ENCODE measurements around the gene CLTB.
"Not testable (repeated sequence)": the region's sequence is repeated elsewhere in the genome, so short reads cannot be mapped to it uniquely, and the experiment has no call there.

CLTB gene

GRCh38 chr5:176415952-176416924, at the start of gene CLTB:
Gene CLTB (minus strand): TSS chr5:176416539. CDS start chr5:176416363, 176 bp downstream.
- peak; percentile 62 for DNase-seq (ENCODE audit: low read depth)

DNA sequence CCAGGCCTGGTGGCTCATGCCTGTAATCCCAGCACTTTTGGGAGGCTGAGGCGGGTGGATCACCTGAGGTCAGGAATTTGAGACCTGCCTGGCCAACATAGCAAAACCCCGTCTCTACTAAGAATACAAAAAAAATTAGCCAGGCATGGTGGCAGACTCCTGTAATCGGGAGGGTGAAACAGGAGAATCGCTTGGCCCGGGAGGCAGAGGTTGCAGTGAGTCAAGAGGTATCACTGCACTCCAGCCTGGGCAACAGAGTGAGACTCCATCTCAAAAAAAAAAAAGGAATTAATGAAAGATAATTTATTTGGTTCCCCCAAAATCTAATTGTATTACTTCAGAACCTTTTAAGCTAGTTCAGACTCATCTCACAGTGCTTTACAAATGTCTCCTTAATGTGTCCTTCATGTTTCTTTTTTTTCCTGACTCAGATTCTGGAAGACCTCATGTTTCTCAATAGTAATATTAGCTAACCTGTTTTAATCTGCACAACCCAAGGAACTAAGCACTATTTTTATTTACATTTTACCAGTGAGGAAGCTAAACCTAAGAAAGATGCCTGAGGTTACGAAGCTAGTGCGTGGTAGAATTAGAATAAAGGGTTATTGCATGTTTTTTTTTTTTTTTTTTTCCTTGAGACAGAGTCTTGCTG, 46.9 kb upstream of the CLTB start:
- DNase-seq (ENCODE audit: low read depth), result no peak

DNA sequence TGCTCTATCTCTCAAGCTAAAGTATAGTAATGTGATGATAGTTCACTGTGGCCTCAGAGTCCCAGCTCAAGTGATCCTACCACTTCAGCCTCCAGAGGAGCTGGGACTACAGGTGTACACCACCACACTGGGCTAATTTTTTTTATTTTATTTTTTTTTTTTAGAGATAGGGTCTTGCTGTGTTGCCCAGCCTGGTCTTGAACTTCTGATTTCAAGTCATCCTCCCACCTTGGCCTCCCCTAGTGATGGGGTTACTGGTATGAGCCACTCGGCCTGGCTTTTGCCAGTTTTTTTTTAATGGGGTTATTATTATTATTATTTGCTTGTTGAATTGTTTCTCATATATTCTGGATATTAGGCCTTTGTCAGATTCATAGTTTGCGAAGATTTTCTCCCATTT, 45.0 kb upstream of the CLTB start:
- DNase-seq (ENCODE audit: low read depth), result no peak

GRCh38 chr5:176458904-176459561, 42.7 kb upstream of the CLTB start:
- no peak for DNase-seq (ENCODE audit: low read depth)

DNA sequence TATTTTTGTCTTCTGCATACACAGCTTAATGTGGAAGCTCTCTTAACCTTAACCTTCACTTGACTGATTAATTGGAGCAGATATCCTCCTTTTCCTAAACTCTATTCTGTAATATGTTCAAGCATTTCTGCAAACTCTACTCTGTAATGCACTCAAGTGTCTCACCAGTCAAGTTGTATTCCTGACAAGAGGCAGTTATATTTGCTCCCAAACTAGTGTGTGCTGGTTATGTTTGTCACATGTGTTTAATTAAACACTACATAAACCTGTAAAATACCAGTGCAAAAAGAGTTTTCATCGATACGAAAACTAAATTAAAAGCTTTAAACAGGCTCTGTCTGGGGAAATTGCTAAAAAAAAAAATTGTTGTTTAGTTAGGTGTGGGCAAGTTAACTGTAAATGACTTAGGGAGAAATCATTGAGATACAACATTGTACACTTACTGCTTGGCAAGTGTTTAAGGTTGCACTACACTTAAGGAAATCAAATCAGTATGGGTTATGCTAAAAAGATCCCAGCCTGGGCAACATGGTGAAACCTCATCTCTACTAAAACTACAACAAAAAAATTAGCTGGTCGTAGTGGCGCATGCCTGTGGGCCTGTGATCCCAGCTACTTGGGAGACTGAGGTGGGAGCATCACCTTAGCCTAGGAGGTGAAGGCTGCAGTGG, 38.5 kb upstream of the CLTB start:
- DNase-seq (ENCODE audit: low read depth), result no peak

GRCh38 chr5:176450077-176450476, 33.7 kb upstream of the CLTB start:
- no peak for DNase-seq (ENCODE audit: low read depth)

- peak; percentile 100 for DNase-seq (ENCODE audit: low read depth)
Observed at GRCh38 chr5:176447978-176448608, 31.8 kb upstream of the CLTB start, which contains the start of gene FAF2. Gene FAF2 (plus strand): TSS chr5:176448385. CDS start chr5:176448408, 23 bp downstream.

DNA sequence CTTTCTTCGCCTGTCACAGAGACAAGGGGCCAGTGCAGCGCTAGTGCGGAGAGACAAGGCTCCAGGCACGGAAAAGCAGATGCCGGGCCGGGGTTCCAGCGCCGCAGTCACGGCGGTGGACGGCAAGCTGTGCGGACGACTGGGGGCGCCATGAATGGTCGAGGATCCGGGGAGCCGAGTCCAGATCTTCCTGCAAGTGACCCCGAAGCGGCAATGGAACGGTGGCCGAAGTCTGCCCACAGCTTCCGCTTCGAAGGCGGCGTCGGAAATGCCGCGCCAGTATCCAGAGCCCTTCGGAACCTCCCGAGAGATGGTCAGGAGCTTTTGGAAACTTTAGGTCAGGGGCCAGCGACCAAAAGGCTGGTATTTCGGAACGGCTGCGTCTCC, 31.2 kb upstream of the CLTB start:
- DNase-seq (ENCODE audit: low read depth), result no peak

- DNase-seq (ENCODE audit: low read depth), result no peak
Observed at GRCh38 chr5:176446884-176447590, 30.7 kb upstream of the CLTB start.

GRCh38 chr5:176446028-176446665, 29.8 kb upstream of the CLTB start:
- no peak for DNase-seq (ENCODE audit: low read depth)

DNA sequence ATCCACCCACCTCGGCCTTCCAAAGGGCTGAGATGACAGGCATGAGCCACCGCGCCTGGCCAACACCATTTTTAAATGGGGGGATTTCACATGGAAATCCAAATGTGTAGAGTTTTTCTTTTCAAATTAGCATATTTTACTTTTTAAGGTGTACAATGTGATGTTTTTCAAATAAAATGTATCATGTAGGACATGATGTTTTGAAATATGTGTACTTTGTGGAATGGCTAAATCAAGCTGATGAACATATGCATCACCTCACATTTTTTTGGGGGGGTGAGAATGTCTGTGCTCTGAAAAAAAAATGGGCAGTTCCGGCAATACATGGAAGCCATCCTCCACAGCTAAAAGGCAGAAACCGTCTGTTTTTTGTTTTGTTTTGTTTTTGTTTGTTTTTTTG, 28.4 kb upstream of the CLTB start:
- no peak for DNase-seq (ENCODE audit: low read depth)

- not testable (repeated sequence) for DNase-seq (ENCODE audit: low read depth)
Observed at GRCh38 chr5:176442911-176443310, 26.6 kb upstream of the CLTB start.

- DNase-seq (ENCODE audit: low read depth), result no peak
Observed at GRCh38 chr5:176441921-176442323, 25.6 kb upstream of the CLTB start.

GRCh38 chr5:176440927-176441706, 24.8 kb upstream of the CLTB start:
- DNase-seq (ENCODE audit: low read depth), result no peak

GRCh38 chr5:176438959-176439757, 22.8 kb upstream of the CLTB start:
- no peak for DNase-seq (ENCODE audit: low read depth)

DNA sequence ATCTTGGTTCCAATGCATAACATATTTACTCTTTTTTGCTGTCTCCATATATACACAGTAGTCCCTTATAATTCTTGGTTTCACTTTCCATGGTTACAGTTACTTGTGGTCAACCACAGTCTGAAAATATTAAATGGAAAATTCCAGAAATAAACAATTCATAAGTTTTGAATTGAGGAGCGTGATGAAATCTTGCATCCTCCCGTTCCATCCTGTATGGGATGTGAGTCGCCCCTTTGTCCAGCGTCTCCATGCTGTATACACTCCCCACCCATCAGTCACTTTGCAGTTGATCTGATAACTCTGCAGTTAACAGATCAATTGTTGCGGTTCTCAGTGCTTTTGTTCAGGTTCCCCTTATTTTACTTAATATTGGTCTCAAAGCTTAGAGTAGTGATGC, 20.3 kb upstream of the CLTB start:
- DNase-seq (ENCODE audit: low read depth), result no peak

GRCh38 chr5:176432707-176433106, 16.4 kb upstream of the CLTB start:
- no peak for DNase-seq (ENCODE audit: low read depth)

DNA sequence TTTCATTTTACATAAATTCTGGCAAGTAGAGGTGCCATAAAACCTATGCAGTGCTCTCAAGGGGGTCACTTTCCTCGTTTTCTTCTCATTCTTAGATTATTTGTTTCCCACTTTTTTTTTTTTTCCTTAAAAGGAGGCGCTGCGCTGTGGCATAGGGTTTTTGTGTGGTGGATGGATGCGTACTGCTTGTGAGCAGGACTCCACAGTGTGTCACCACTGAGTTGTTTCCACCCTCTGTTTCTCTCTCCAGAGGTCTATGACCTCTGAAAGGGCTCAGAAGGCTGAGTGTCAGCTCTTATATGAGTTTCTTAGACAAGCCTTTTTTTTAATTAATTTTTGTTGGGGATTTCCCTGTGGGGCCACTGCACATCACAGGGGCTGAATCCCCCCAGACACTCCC, 13.6 kb upstream of the CLTB start:
- DNase-seq (ENCODE audit: low read depth), result no peak

GRCh38 chr5:176427971-176428370, 11.6 kb upstream of the CLTB start:
- no peak for DNase-seq (ENCODE audit: low read depth)

Data from fibroblast of the conjunctiva (primary cell).